Psoas muscle (tissue), 8 donors: Measurements from ENCODE around the gene MYL5. TPM values are rescaled to one million over a fixed set of nuclear protein-coding genes. Genes with fewer than 3 reads are reported as not detected.
A peak's percentile ranks its signal among the peaks of the same experiment; 100 is the strongest.
"Not testable (repeated sequence)": the region's sequence is repeated elsewhere in the genome, so short reads cannot be mapped to it uniquely, and the experiment has no call there.

ENCODE experiments used
- ATAC-seq, 4 donors: fragments of 200-7000 bp; cut with Tn5 transposase; one replicate each; pipeline ENCODE4 v1.9.1; 2020; ENCODE audit warnings: moderate library complexity in 3 of 4, mild to moderate bottlenecking in 2 of 4
- DNase-seq, 2 donors: peaks; one replicate each; pipeline ENCODE4 v3.0.0-alpha.2; 2020
- H3K27ac ChIP-seq: fragments of 200-600 bp; one replicate; pipeline ENCODE4 v1.8.0; 2022
- H3K27me3 ChIP-seq, 3 donors: fragments of 200-600 bp in 1 of 3; one replicate each; pipeline versions ENCODE4 v1.6.1 to v1.8.0; 2013 to 2022; ENCODE audit warnings: low read length in 2 of 3, mild to moderate bottlenecking in 2 of 3, moderate library complexity in 1 of 3; ENCODE audit not compliant: insufficient read depth in 3 of 3
- H3K36me3 ChIP-seq, 2 donors: fragments of 200-600 bp in 1 of 2; one replicate each; pipeline versions ENCODE4 v1.6.1 to v1.8.0; 2013 to 2022; ENCODE audit warnings: low read depth in 1 of 2, mild to moderate bottlenecking in 1 of 2, moderate library complexity in 1 of 2; ENCODE audit not compliant: insufficient read depth in 1 of 2
- H3K4me1 ChIP-seq: fragments of 200-600 bp; one replicate; pipeline ENCODE4 v1.8.0; 2022
- H3K4me3 ChIP-seq: fragments of 200-600 bp; one replicate; pipeline ENCODE4 v1.8.0; 2022; ENCODE audit warnings: mild to moderate bottlenecking
- H3K9me3 ChIP-seq: fragments of 200-600 bp; one replicate; pipeline ENCODE4 v1.8.0; 2022
- WGBS, 3 donors: extraction: QIAGEN DNeasy Blood & Tissue Kit; methylation state at CpG; one replicate each; pipeline versions ENCODE4 v1.1.6 to v1.1.7; 2013; 5-methylcytosine and 5-hydroxymethylcytosine counted together
- intact Hi-C, 2 donors: fragments of 100-400 bp; cut with DNase I; formaldehyde crosslinking; loops; one replicate each; pipeline versions ENCODE4 v1.11.0 to v1.14.2; 2022
- polyA plus RNA-seq, 3 donors: library from polyadenylated mRNA; stranded (reverse); fragments of 200-250 nt; gene quantifications; one replicate each; pipeline ENCODE4 v1.2.3, GENCODE V29; 2013
- total RNA-seq, 4 donors: library from RNA; stranded (reverse); fragmentation: NEBNext Ultra II Directional in 2 of 4; extraction: Animal tissue kit (Norgen Biotek cat#: 25700) in 2 of 4; gene quantifications; one replicate each; pipeline versions ENCODE4 v1.2.1 to v1.2.4, GENCODE V29; 2021 to 2023
- TF ChIP-seq, protein P1 (sequence below): fragments of 200-600 bp; IDR thresholded peaks from one replicate; pipeline ENCODE4 v1.8.0; 2022; ENCODE audit warnings: antibody characterized with exemption
- donor health status: healthy with polysubstance abuse.
- donor health status: DM: no; HTN: no; CAD: no; lungs with moderate emphysema.
- donor health status: Bipolar disorder and iron deficiency.
- donor health status: healthy.
- donor health status: DM: yes; HTN: yes; CAD: no.
- donor health status: DM: no; HTN: no; CAD: no.
- donor health status: DM: no; HTN: no; CAD: no.
- donor health status: DM: yes; HTN: yes; CAD: no.

The MYL5 gene
- total and polyA plus RNA-seq, 7 donors = 2.0 to 11.2 (median 5.4) TPM

DNA sequence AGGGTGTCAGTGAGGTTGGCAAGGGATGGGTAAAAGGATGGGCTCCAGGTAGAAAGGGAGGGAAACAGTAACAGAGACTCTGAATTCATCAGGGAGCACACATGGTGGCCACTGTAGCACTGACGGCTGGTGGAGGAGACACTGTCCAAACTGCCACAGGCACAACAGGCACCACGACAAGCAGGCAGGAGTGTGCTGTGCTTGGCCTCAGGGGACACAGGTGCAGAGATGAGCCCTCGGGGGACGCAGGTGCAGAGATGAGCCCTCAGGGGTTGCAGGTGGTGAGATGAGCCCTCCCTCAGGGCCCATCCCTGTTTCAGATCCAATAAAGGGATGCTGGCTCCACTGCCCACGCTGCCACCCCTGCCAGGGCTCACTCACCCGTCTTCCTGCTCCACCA lies 41.4 kb upstream of the MYL5 start:
- WGBS, 3 donors = 76 to 94% (median 89%) methylated on average over 5 to 6 of the region's 6 CpGs
- no peaks in the 10 kb centered on the region for H3K9me3 ChIP-seq
- TF ChIP-seq, protein P1, sequence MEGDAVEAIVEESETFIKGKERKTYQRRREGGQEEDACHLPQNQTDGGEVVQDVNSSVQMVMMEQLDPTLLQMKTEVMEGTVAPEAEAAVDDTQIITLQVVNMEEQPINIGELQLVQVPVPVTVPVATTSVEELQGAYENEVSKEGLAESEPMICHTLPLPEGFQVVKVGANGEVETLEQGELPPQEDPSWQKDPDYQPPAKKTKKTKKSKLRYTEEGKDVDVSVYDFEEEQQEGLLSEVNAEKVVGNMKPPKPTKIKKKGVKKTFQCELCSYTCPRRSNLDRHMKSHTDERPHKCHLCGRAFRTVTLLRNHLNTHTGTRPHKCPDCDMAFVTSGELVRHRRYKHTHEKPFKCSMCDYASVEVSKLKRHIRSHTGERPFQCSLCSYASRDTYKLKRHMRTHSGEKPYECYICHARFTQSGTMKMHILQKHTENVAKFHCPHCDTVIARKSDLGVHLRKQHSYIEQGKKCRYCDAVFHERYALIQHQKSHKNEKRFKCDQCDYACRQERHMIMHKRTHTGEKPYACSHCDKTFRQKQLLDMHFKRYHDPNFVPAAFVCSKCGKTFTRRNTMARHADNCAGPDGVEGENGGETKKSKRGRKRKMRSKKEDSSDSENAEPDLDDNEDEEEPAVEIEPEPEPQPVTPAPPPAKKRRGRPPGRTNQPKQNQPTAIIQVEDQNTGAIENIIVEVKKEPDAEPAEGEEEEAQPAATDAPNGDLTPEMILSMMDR = no peak
- no peaks in the 10 kb centered on the region for H3K36me3 ChIP-seq
- DNase-seq (peak in 1 of 2 donors; percentile 26), ATAC-seq (no peak)
- H3K27me3 ChIP-seq = peaks cover 0 to 30% (median 14%) of the 10 kb centered on the region in 3 donors
- intact Hi-C loops = no loop called here
- H3K27ac ChIP-seq = no peak overlapping the region
- H3K4me1 ChIP-seq = no peaks in the 10 kb centered on the region
- no peak overlapping the region for H3K4me3 ChIP-seq

DNA sequence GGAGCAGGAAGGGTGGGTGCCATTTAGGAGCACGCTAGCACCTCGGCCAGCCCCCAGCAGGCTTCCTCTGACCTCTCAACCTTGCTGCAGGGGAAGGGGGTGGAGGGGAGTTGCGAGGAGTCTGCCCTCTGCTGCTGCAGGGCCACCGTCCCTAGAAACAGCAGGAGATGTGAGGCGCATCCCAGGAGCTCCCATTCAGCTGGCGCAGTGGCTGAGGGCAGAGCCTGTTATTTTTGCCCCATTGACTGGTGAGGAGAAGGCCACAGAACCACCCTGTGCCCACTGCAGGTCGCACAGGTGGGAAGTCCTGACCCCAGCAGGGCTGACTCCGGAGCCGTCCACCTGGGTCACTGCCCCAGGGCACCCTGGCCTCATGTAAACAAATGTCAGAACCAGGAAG lies 40.9 kb upstream of the MYL5 start:
- TF ChIP-seq, protein P1 = no peak
- no peak overlapping the region for H3K27ac ChIP-seq

DNA sequence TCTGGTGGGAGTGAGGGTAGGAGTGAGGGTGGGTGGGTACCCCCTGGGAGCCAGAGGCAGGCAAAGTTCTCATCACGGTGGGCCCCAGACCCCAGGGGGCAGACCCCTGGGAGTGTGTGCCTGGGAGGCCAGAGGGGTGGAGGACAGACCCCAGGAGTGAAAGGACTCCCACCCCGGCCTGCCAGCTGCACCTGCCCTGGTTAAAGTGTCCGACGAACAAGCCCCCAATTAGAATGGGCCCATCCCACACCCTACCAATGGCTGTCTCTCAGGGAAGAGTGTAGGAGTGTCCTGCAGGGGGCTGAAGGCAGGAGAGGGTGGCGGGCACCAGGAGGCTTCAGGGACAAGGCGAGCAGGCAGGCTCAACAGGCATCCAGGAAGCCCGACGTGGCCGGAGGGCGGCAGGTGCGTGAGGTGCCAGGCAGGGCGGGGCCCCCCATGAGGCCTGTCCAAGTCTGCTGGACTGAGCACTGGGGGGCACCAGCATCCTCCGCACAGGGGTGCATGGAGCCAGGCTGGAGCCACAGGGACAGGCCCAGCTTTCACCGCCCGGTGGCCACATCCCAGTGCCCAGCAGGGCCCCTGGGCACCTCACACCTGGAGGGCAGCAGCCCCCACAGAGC lies 40.3 kb upstream of the MYL5 start:
- no peak overlapping the region for H3K27ac ChIP-seq
- no peak overlapping the region for H3K4me3 ChIP-seq
- intact Hi-C loops = no loop called here
- ATAC-seq (no peak), DNase-seq (no peak)
- 57 to 59% (median 58%) methylated on average over 15 of the region's 15 CpGs for WGBS, 3 donors
- peaks cover 0 to 23% (median 11%) of the 10 kb centered on the region in 3 donors for H3K27me3 ChIP-seq
- no peaks in the 10 kb centered on the region for H3K36me3 ChIP-seq
- H3K9me3 ChIP-seq = no peaks in the 10 kb centered on the region
- no peaks in the 10 kb centered on the region for H3K4me1 ChIP-seq
- TF ChIP-seq, protein P1 = no peak

More for the DNA sequence above, 40.9 kb upstream of the MYL5 start:
- no peaks in the 10 kb centered on the region for H3K4me1 ChIP-seq
- H3K9me3 ChIP-seq = no peaks in the 10 kb centered on the region
- ATAC-seq = no peak
- peaks cover 0 to 27% (median 14%) of the 10 kb centered on the region in 3 donors for H3K27me3 ChIP-seq
- intact Hi-C loops = no loop called here
- WGBS, 3 donors = 59 to 61% (median 60%) methylated on average over 9 of the region's 9 CpGs
- H3K4me3 ChIP-seq = no peak overlapping the region
- no peaks in the 10 kb centered on the region for H3K36me3 ChIP-seq
- DNase-seq = peak in 1 of 2 donors; percentile 34

DNA sequence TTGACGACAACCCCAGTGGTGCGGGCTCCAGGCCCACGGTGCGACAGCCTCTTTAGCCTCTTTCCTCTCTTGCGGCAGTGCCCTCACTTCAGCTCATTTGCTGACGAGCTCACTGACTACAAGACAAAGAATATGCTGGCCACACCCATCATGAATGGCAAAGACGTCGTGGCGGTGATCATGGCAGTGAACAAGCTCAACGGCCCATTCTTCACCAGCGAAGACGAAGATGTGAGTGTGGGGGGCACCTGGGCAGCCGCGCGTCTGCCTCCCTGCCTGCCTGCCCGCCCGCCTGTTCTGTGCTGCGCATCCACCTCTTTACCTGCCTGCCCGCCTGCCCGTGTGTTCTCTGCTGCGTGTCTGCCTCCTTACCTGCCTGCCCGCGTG lies 39.8 kb upstream of the MYL5 start:
- no peak overlapping the region for H3K27ac ChIP-seq
- no peaks in the 10 kb centered on the region for H3K4me1 ChIP-seq
- TF ChIP-seq, protein P1 = no peak
- no peak overlapping the region for H3K4me3 ChIP-seq
- DNase-seq (peak in 1 of 2 donors; percentile 12), ATAC-seq (no peak)
- intact Hi-C loops = no loop called here
- H3K36me3 ChIP-seq = no peaks in the 10 kb centered on the region
- no peaks in the 10 kb centered on the region for H3K9me3 ChIP-seq
- H3K27me3 ChIP-seq = peaks cover 0 to 28% (median 9%) of the 10 kb centered on the region in 3 donors
- WGBS, 3 donors = 74 to 81% (median 81%) methylated on average over 19 to 23 of the region's 23 CpGs

DNA sequence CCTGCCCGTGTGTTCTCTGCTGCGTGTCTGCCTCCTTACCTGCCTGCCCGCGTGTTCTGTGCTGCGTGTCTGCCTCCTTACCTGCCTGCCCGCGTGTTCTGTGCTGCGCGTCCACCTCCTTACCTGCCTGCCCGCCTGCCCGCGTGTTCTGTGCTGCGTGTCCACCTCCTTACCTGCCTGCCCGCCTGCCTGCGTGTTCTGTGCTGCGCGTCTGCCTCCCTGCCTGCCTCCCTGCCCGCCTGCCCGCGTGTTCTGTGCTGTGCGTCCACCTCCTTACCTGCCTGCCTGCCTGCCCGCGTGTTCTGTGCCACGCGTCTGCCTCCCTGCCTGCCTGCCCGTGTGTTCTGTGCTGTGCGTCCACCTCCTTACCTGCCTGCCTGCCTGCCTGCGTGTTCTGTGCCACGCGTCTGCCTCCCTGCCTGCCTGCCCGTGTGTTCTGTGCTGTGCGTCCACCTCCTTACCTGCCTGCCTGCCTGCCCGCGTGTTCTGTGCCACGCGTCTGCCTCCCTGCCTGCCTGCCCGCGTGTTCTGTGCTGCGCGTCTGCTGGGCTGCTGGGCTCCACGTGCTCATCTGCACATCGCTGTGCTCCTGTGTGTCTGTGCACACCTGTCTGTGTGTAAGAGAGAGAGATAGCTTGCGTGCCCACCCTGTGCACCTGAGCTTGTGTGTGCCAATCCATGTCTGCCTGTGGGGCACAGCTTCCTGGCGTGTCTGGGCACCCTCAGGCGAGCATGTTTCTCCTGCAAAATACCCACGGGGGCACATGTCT lies 39.1 kb upstream of the MYL5 start:
- H3K27ac ChIP-seq, intact Hi-C loops, ATAC-seq, H3K4me1 ChIP-seq, H3K4me3 ChIP-seq, H3K36me3 ChIP-seq, H3K9me3 ChIP-seq: not testable (repeated sequence)
- peak in 1 of 2 donors; percentile 15 for DNase-seq
- 92 to 94% (median 92%) methylated on average over 39 to 46 of the region's 46 CpGs for WGBS, 3 donors
- peaks cover 0 to 29% (median 6%) of the 10 kb centered on the region in 3 donors for H3K27me3 ChIP-seq
